Measurements from ENCODE around the gene GREB1L.

DNA sequence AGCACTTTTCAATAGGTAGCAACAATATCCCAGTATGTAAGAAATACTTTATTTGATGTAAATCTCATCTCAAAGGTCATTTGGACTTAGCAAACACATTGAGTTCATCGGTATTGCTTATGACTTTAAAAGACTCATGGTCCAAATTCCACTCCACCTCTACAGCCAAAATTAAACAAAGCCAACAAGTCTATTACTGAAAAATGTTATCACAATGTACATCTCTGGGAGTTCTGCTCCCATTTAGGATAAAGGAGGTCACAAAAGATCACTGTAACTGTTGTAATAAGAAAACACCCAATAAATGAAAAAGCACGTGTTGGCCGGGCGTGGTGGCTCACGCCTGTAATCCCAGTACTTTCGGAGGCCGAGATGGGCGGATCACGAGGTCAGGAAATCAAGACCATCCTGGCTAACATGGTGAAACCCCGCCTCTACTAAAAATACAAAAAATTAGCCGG is 308.5 kb downstream of the GREB1L start:
- TF ChIP-seq, protein P1, sequence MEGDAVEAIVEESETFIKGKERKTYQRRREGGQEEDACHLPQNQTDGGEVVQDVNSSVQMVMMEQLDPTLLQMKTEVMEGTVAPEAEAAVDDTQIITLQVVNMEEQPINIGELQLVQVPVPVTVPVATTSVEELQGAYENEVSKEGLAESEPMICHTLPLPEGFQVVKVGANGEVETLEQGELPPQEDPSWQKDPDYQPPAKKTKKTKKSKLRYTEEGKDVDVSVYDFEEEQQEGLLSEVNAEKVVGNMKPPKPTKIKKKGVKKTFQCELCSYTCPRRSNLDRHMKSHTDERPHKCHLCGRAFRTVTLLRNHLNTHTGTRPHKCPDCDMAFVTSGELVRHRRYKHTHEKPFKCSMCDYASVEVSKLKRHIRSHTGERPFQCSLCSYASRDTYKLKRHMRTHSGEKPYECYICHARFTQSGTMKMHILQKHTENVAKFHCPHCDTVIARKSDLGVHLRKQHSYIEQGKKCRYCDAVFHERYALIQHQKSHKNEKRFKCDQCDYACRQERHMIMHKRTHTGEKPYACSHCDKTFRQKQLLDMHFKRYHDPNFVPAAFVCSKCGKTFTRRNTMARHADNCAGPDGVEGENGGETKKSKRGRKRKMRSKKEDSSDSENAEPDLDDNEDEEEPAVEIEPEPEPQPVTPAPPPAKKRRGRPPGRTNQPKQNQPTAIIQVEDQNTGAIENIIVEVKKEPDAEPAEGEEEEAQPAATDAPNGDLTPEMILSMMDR (optimal IDR thresholded peaks at IDR 0.05 in 1 of 3, IDR thresholded peaks at IDR 0.05 in 1 of 3, conservative IDR thresholded peaks at IDR 0.05 in 1 of 3; ENCODE audit: extremely low read depth in 1 of 3, insufficient read depth in 2 of 3, low read length in 3 of 3) = no peak
- TF ChIP-seq EZH2 (IDR thresholded peaks at IDR 0.05; ENCODE audit: low read length) = no peak

All from keratinocyte (primary cell).